ENCODE measurements around the gene TESMIN. TPM values are rescaled to one million over a fixed set of nuclear protein-coding genes. Genes with fewer than 3 reads are reported as not detected.

TESMIN gene
- total RNA-seq, 1 experiment from 2014 or later, result 45.2 TPM

GRCh38 chr11:68707527-68707926 is 43.8 kb downstream of the TESMIN start:
- H3K27ac Mint-ChIP-seq, result no peak overlapping the region
- H3K27me3 ChIP-seq (ENCODE audit: insufficient read depth, low read length), result no peaks in the 10 kb centered on the region
- H4K8ac ChIP-seq (replicated peaks; ENCODE audit: insufficient read length, low read depth, low read length), result no peak overlapping the region
- no peaks in the 10 kb centered on the region for H3K9me3 Mint-ChIP-seq
- no peaks in the 10 kb centered on the region for H3K23me2 ChIP-seq (ENCODE audit: insufficient read length, low read depth, low read length, poor library complexity, severe bottlenecking)
- no peaks in the 10 kb centered on the region for H3K36me3 Mint-ChIP-seq (ENCODE audit: insufficient read depth in 1 of 3, low read depth in 3 of 3)
- no peaks in the 10 kb centered on the region for H3K79me1 ChIP-seq (ENCODE audit: insufficient read depth, low read depth, low read length, poor library complexity, severe bottlenecking)
- H3K18ac ChIP-seq (ENCODE audit: insufficient read length, low read depth, low read length), result no peak overlapping the region
- no peak overlapping the region for H2BK20ac ChIP-seq (ENCODE audit: low read depth, low read length, poor library complexity, severe bottlenecking)
- H3K79me2 ChIP-seq (ENCODE audit: insufficient read depth, low read length), result no peaks in the 10 kb centered on the region
- H2BK5ac ChIP-seq (ENCODE audit: insufficient read length, low read length), result no peak overlapping the region
- no peak overlapping the region for H2AFZ ChIP-seq (ENCODE audit: low read length)
- peaks cover 45% of the 10 kb centered on the region in 2 experiments for H3K4me1 Mint-ChIP-seq
- no peak overlapping the region for H3K9ac ChIP-seq (ENCODE audit: extremely low read depth, insufficient read length, low read length)
- no peaks in the 10 kb centered on the region; the same call in 1 of the 2 replicates for H3K27me3 Mint-ChIP-seq (ENCODE audit: low read depth)
- H3K23ac ChIP-seq (ENCODE audit: insufficient read length, low read depth, low read length), result no peak overlapping the region
- DNase-seq, result no peak
- H3K4me1 ChIP-seq (ENCODE audit: insufficient read depth, low read length), result peaks cover 5% of the 10 kb centered on the region; the same call in 1 of the 2 replicates
- no CpG with 5 or more reads among the region's 7 CpGs for WGBS (ENCODE audit: extremely low coverage, insufficient read length, low lambda C conversion rate)
- no peak overlapping the region for H2BK120ac ChIP-seq (ENCODE audit: low read depth, low read length, poor library complexity, severe bottlenecking)
- H2BK12ac ChIP-seq (ENCODE audit: insufficient read length, low read depth, low read length), result no peak overlapping the region
- H4K91ac ChIP-seq (ENCODE audit: insufficient read length, low read depth, low read length), result no peak overlapping the region
- H3K4me3 Mint-ChIP-seq, result no peak overlapping the region
- H4K5ac ChIP-seq (ENCODE audit: insufficient read length, low read depth, low read length), result no peak overlapping the region
- no peak overlapping the region for H3K56ac ChIP-seq (ENCODE audit: insufficient read length, low read depth, low read length)
- H2BK15ac ChIP-seq (ENCODE audit: low read depth, low read length), result no peak overlapping the region
- H4K20me1 ChIP-seq (ENCODE audit: control insufficient read depth, insufficient read depth, insufficient read length), result no peaks in the 10 kb centered on the region
- no peak overlapping the region for H3K4ac ChIP-seq (ENCODE audit: low read depth, low read length)
- H3K27ac ChIP-seq (ENCODE audit: insufficient read length, low read depth, low read length), result no peak overlapping the region
- H3K14ac ChIP-seq (ENCODE audit: insufficient read depth, low read length), result no peak overlapping the region
- no peak for TF ChIP-seq CTCF (conservative IDR thresholded peaks at IDR 0.05)
- H3T11ph ChIP-seq (ENCODE audit: low read length), result no peak overlapping the region
- no peaks in the 10 kb centered on the region for H3K9me3 ChIP-seq (ENCODE audit: control insufficient read depth, low read depth, low read length)
- no peak overlapping the region for H3K4me2 ChIP-seq (ENCODE audit: insufficient read depth, insufficient read length, low read length)
- no peak overlapping the region for H2AK5ac ChIP-seq (ENCODE audit: insufficient read length, low read length)
